MM.1S (cell line): ENCODE data around the gene SNTG2.

Experiments
- DNase-seq: peaks from one replicate; pipeline ENCODE4 v3.0.0-alpha.2; 2015
- H2AFZ ChIP-seq: fragments of 300-600 bp; sonication (generic); 2 replicates; pipeline ENCODE4 v1.6.0; 2016; ENCODE audit warnings: antibody characterized with exemption, low read length
- H3F3A ChIP-seq: fragments of 300-600 bp; sonication (generic); 2 replicates; pipeline ENCODE4 v1.6.1; 2016; ENCODE audit warnings: mild to moderate bottlenecking, antibody characterized with exemption, low read length, moderate library complexity, mixed read lengths; ENCODE audit not compliant: insufficient read depth
- H3K27ac ChIP-seq: fragments of 300-600 bp; sonication (generic); 2 replicates; pipeline ENCODE4 v1.5.1; 2016; ENCODE audit warnings: mild to moderate bottlenecking, low read length
- H3K27me3 ChIP-seq: fragments of 300-600 bp; sonication (generic); replicated peaks from 2 replicates; pipeline ENCODE4 v1.6.0; 2016; ENCODE audit warnings: low read length; ENCODE audit not compliant: insufficient read depth
- H3K36me3 ChIP-seq: fragments of 300-600 bp; sonication (generic); replicated peaks from 2 replicates; pipeline ENCODE4 v1.6.1; 2016; ENCODE audit warnings: mild to moderate bottlenecking, low read length, mixed read lengths; ENCODE audit not compliant: insufficient read depth
- H3K4me1 ChIP-seq: fragments of 300-600 bp; sonication (generic); 2 replicates; pipeline ENCODE4 v1.6.1; 2016; ENCODE audit warnings: low read length, mixed read lengths
- H3K4me2 ChIP-seq: fragments of 300-600 bp; sonication (generic); 2 replicates; pipeline ENCODE4 v1.6.0; 2016; ENCODE audit warnings: low read depth, low read length
- H3K4me3 ChIP-seq: fragments of 300-600 bp; sonication (generic); 2 replicates; pipeline ENCODE4 v1.5.1; 2016; ENCODE audit warnings: low read length, mixed read lengths
- H3K79me2 ChIP-seq: fragments of 300-600 bp; sonication (generic); 2 replicates; pipeline ENCODE4 v1.6.1; 2016; ENCODE audit warnings: mixed run types, low read length, mixed read lengths
- H3K9ac ChIP-seq: fragments of 300-600 bp; sonication (generic); 2 replicates; pipeline ENCODE4 v1.6.1; 2016; ENCODE audit warnings: low read length, mixed read lengths
- H3K9me2 ChIP-seq: fragments of 300-600 bp; sonication (generic); replicated peaks from 2 replicates; pipeline ENCODE4 v1.6.1; 2016; ENCODE audit warnings: mild to moderate bottlenecking, low read length, mixed read lengths; ENCODE audit not compliant: insufficient read depth
- H3K9me3 ChIP-seq: fragments of 300-600 bp; sonication (generic); replicated peaks from 2 replicates; pipeline ENCODE4 v1.6.1; 2016; ENCODE audit warnings: mild to moderate bottlenecking, low read length, mixed read lengths; ENCODE audit not compliant: insufficient read depth
- H4K20me1 ChIP-seq: fragments of 300-600 bp; sonication (generic); 2 replicates; pipeline ENCODE4 v1.6.1; 2016; ENCODE audit warnings: mild to moderate bottlenecking, low read length, moderate library complexity, mixed read lengths; ENCODE audit not compliant: insufficient read depth
- CTCF ChIP-seq: fragments of 300-600 bp; sonication (generic); IDR thresholded peaks from 2 replicates; pipeline ENCODE4 v1.5.1; 2016; ENCODE audit warnings: antibody characterized with exemption, low read length, mixed read lengths
- EZH2 ChIP-seq: fragments of 300-600 bp; sonication (generic); optimal IDR thresholded peaks from 2 replicates; pipeline ENCODE3; 2017; ENCODE audit warnings: low read depth, mild to moderate bottlenecking, antibody characterized with exemption, low read length, mixed read lengths
- EZH2phosphoT487 ChIP-seq: fragments of 300-600 bp; sonication (generic); IDR thresholded peaks from 2 replicates; pipeline ENCODE4 v1.6.1; 2018; ENCODE audit warnings: antibody characterized with exemption, low read length

SNTG2 gene

GRCh38 chr2:1272835-1273234, 322.2 kb downstream of the SNTG2 start:
- no peaks in the 10 kb centered on the region for H3K79me2 ChIP-seq

GRCh38 chr2:1277634-1278033, 327.0 kb downstream of the SNTG2 start:
- no peak overlapping the region for H3K27ac ChIP-seq
- H3F3A ChIP-seq, result no peaks in the 10 kb centered on the region
- no peaks in the 10 kb centered on the region for H3K79me2 ChIP-seq
- no peak overlapping the region for H3K4me3 ChIP-seq
- no peaks in the 10 kb centered on the region for H4K20me1 ChIP-seq
- no peak overlapping the region for H3K4me2 ChIP-seq
- H3K9me2 ChIP-seq, result no peaks in the 10 kb centered on the region
- no peaks in the 10 kb centered on the region for H3K9me3 ChIP-seq
- H3K36me3 ChIP-seq, result no peaks in the 10 kb centered on the region
- H3K27me3 ChIP-seq, result no peaks in the 10 kb centered on the region
- no peak for DNase-seq
- no peak for TF ChIP-seq EZH2phosphoT487
- TF ChIP-seq EZH2, result no peak
- TF ChIP-seq CTCF, result no peak
- no peak overlapping the region for H2AFZ ChIP-seq
- no peaks in the 10 kb centered on the region for H3K4me1 ChIP-seq
- H3K9ac ChIP-seq, result no peak overlapping the region

More at GRCh38 chr2:1272835-1273234, 322.2 kb downstream of the SNTG2 start:
- Histone ChIP-seq H3K4me2 (no peak overlapping the region), H3K4me3 (no peak overlapping the region), H3K36me3 (no peaks in the 10 kb centered on the region), H3F3A (no peaks in the 10 kb centered on the region), H3K9ac (no peak overlapping the region), H3K27me3 (no peaks in the 10 kb centered on the region), H3K27ac (no peak overlapping the region), H3K9me3 (no peaks in the 10 kb centered on the region), H3K4me1 (no peaks in the 10 kb centered on the region), H3K9me2 (no peaks in the 10 kb centered on the region), H4K20me1 (no peaks in the 10 kb centered on the region), H2AFZ (no peak overlapping the region)
- TF ChIP-seq EZH2phosphoT487 (no peak), EZH2 (no peak), CTCF (no peak)
- DNase-seq, result no peak

- Histone ChIP-seq H3K4me1 (no peaks in the 10 kb centered on the region), H2AFZ (no peak overlapping the region), H3K9ac (no peak overlapping the region), H3K4me2 (no peak overlapping the region), H3K27ac (no peak overlapping the region), H3F3A (no peaks in the 10 kb centered on the region), H4K20me1 (no peaks in the 10 kb centered on the region), H3K79me2 (no peaks in the 10 kb centered on the region), H3K4me3 (no peak overlapping the region), H3K27me3 (no peaks in the 10 kb centered on the region), H3K9me2 (no peaks in the 10 kb centered on the region), H3K36me3 (no peaks in the 10 kb centered on the region), H3K9me3 (no peaks in the 10 kb centered on the region)
- DNase-seq, result no peak
- TF ChIP-seq EZH2phosphoT487 (no peak), CTCF (no peak), EZH2 (no peak)
These were observed 327.5 kb downstream of the SNTG2 start for GRCh38 chr2:1278125-1278524.
